HFF-Myc (cell line): ENCODE measurements around the gene OXA1L.

Source experiments
- DNase-seq: peaks from one replicate; pipeline ENCODE4 v3.0.0-alpha.2; 2011; ENCODE audit warnings: low read depth; ENCODE audit errors: extremely low read depth
- H3K4me3 ChIP-seq: replicated peaks from 2 replicates; pipeline ENCODE4 v1.5.1; 2011; ENCODE audit warnings: low read depth, mild to moderate bottlenecking, control low read depth, low read length
- TF ChIP-seq, protein P1 (sequence below): IDR thresholded peaks from 2 replicates; pipeline ENCODE4 v1.5.1; 2012; ENCODE audit warnings: mild to moderate bottlenecking, low read depth, low read length, control low read depth; ENCODE audit errors: missing control alignments

Gene OXA1L

DNA sequence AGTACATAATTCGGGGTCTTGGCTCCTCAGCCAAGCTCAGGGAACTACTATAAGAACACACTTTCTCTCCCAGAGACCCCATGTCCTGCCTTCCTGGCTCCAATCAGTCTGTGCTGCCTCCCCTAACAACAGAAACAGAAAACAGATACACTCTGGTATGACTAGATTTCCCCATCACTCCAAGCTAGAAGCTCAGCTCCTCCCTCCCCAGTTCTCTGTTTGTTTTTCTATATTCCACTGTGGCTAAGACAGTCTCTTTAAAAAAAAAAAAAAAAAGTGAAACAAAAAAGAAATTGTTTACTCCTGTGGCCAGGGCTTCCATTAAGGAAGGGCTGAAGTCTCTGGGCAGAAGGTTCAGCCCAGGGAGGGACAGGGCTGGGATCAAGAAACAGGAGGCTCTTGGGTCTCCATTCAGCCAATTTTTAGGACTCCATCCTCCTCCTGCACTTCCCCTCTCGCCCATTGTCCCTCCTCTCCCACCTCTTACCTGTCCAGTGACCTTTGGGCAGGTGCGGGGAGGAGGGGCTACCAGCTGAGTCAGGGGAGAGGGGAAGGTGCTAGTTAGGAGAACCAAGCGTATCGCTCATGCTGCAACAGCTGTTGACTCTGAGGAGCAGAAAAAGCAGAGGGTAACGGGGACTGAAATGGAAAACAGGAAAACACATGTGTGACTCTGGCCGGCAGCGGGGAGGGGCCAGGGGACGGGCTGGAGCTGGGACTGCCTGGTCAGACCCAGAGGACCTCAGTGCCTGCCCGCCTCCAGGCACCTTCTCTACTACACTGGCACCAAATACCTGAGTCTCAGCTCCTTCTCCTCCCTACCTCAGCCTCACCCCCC lies 52.9 kb downstream of the OXA1L start:
- TF ChIP-seq, protein P1, sequence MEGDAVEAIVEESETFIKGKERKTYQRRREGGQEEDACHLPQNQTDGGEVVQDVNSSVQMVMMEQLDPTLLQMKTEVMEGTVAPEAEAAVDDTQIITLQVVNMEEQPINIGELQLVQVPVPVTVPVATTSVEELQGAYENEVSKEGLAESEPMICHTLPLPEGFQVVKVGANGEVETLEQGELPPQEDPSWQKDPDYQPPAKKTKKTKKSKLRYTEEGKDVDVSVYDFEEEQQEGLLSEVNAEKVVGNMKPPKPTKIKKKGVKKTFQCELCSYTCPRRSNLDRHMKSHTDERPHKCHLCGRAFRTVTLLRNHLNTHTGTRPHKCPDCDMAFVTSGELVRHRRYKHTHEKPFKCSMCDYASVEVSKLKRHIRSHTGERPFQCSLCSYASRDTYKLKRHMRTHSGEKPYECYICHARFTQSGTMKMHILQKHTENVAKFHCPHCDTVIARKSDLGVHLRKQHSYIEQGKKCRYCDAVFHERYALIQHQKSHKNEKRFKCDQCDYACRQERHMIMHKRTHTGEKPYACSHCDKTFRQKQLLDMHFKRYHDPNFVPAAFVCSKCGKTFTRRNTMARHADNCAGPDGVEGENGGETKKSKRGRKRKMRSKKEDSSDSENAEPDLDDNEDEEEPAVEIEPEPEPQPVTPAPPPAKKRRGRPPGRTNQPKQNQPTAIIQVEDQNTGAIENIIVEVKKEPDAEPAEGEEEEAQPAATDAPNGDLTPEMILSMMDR: no peak
- DNase-seq: no peak
- peak overlapping the region; percentile 29 for H3K4me3 ChIP-seq

DNA sequence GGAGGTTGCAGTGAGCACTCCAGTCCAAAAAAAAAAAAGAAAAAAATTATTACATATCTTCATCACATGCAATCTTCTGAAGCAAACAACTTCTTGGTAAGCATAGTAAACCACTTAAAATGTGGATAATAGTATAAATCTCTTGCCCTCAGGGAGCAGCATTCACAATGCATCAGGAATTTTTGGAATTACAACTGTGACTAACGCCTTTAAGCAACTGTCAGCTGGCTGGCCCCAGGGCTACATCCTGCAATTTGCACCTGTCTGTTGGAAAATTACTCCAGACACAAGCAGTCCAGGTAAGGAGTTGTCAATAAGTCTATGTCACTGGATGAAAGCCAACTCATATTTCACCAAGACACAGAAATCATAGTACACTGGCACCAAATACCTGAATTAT lies 54.2 kb downstream of the OXA1L start:
- no peak overlapping the region for H3K4me3 ChIP-seq
- TF ChIP-seq, protein P1: no peak
- DNase-seq: no peak

DNA sequence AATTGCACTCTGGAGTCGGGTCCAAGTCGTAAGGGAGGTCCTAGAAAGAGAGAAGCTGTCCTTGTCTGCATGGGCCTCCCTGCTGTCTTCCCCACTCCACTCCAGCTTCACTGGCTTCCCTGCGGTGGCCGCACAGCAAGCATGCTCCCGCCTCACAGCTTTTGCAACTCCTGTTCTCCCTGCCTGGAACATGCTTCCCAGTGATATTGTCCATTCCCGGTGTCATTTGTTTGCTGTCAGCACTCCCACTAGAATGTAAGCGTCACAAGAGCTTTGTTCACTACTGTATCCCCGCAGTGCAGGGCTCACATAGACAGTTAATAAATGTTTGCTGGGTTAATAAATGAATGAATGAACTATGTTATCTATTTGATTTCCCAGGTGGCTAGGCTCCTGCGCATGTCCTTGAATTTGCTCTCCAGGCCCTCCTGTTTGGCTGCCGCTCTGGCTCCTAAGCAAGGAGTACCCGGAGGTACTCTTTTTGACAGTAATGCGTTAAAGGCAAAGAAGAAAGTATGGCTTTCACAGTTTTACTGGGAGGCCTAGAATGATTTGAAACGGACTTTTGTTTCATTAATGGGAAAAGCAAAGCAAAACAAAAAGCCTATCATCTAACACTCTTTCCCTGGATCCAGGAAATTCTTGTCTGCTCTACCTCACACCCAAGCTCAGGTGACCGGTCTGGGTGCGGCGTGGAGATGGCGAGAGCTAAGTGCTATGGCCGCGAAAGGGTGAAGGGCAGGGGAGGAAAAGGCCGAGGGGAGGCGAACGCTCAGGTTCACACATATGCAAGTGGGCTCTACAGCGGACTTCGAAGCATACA lies 54.9 kb downstream of the OXA1L start:
- no peak for DNase-seq
- no peak overlapping the region for H3K4me3 ChIP-seq
- TF ChIP-seq, protein P1: no peak

DNA sequence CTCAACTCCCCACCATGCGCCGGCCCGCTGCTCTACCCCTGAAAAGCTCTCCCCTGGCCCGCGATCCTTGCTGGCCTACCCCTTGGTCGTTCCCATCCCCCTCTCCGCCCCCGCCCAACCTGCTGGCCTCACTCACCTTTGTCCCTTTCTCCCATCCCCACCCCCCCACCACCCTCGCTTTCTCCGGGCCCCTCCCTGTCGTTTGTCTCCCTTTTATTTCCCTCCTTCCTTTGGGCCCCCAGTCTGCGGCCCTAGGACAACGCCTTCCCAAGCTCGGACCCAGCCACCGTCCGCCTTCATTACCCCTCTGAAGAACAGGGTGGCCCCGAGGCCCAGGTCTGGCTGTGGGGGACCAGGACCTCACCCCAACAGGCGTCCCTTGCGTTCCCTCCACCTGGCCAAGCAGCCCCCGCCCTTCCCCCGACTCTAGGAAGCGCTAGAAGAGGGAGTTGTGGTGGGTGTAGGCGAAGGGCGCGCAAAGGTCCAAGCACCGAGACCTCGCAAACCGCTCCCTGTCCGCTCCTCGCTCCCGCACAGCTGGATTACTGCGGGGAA lies 55.6 kb downstream of the OXA1L start:
- H3K4me3 ChIP-seq: peak overlapping the region; percentile 22; the same call in 1 of the 2 replicates
- TF ChIP-seq, protein P1: no peak
- DNase-seq: no peak
